IMR-90 (cell line): ENCODE results near the gene LGI1.

Experiments
- BHLHE40 ChIP-seq: fragments of 150-350 bp; IDR thresholded peaks from 2 replicates; pipeline ENCODE4 v1.6.1; 2016; ENCODE audit warnings: mild to moderate bottlenecking, low read depth, low read length
- CEBPB ChIP-seq: IDR thresholded peaks from 2 replicates; pipeline ENCODE4 v1.6.1; 2012; ENCODE audit warnings: low read depth, low read length, improper control_type of control experiment
- CTCF ChIP-seq: conservative IDR thresholded peaks from 2 replicates; pipeline ENCODE4 v1.5.1; 2012; ENCODE audit warnings: mild to moderate bottlenecking, low read depth, low read length, improper control_type of control experiment
- MAFK ChIP-seq: IDR thresholded peaks from 2 replicates; pipeline ENCODE4 v1.6.1; 2012; ENCODE audit warnings: low read depth, low read length, improper control_type of control experiment
- POLR2A ChIP-seq: IDR thresholded peaks from 2 replicates; pipeline ENCODE4 v1.6.1; 2012; ENCODE audit warnings: mild to moderate bottlenecking, low read depth, low read length
- RAD21 ChIP-seq: IDR thresholded peaks from 2 replicates; pipeline ENCODE4 v1.6.1; 2012; ENCODE audit warnings: low read length, improper control_type of control experiment
- USF2 ChIP-seq: fragments of 150-350 bp; IDR thresholded peaks from 2 replicates; pipeline ENCODE4 v1.6.1; 2017; ENCODE audit warnings: mild to moderate bottlenecking, antibody characterized with exemption, low read length, low read depth

DNA sequence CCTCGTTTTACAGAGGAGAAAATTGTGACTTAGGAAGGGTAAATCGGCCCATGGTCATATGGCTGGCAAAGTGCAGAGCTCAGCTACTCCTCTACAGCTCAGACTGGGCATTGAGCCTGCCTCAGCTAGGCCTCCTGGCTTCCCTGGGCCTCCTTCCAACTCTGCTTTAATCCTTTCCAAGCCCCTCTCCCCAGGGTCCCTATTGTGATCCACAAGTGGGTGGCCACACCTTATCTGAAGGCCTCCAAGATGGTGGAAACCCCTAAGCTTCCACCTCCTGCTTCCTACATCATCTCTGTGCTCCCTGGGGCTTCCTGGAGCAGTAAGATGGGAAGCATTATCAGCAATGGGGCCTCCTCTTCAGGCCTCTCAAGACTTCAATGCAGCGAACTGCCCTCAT is 3.0 kb upstream of the LGI1 start:
- TF ChIP-seq POLR2A (no peak), MAFK (no peak), CTCF (no peak), BHLHE40 (no peak), USF2 (no peak), CEBPB (no peak), RAD21 (no peak)
